Endothelial cell of umbilical vein (primary cell): ENCODE results near the gene TBCD. TPM values are rescaled to one million over a fixed set of nuclear protein-coding genes. Genes with fewer than 3 reads are reported as not detected.

ENCODE experiments used
- BruUV-seq: library from RNA; stranded (reverse); fragments of 400-500 nt; replicated peaks from 2 replicates; lab custom pipeline; 2021; lab: Mats Ljungman, UMichigan
- CTCF ChIA-PET: fragments of 300-600, 350-600 bp; sonication (Branson Sonifier 250); formaldehyde crosslinking; loops from one replicate; lab custom pipeline; 2021; ENCODE audit warnings: antibody characterized with exemption, inconsistent platforms; lab: Charles Lee
- POLR2A ChIA-PET: fragments of 300-600, 350-600 bp; sonication (Branson Sonifier 250); formaldehyde crosslinking; loops from one replicate; lab custom pipeline; 2021; ENCODE audit warnings: antibody characterized with exemption, inconsistent platforms; lab: Charles Lee
- DNase-seq: peaks from one replicate; pipeline ENCODE4 v3.0.0-alpha.2; 2011; ENCODE audit warnings: low read depth, low spot score
- FAIRE-seq: peaks from 2 replicates; lab custom pipeline; 2011; peaks lifted over from hg19 to GRCh38; lab: Jason Lieb, UNC
- H2AFZ ChIP-seq: 2 replicates; pipeline ENCODE4 v1.6.0; 2012; ENCODE audit warnings: low read depth, low read length, control low read depth, inconsistent platforms
- H3K27ac ChIP-seq: 2 replicates; pipeline ENCODE4 v1.5.1; 2011; ENCODE audit warnings: low read depth, mild to moderate bottlenecking, control low read depth, low read length, moderate library complexity; ENCODE audit not compliant: insufficient read depth
- H3K27me3 ChIP-seq, 2 experiments: 2 replicates each; pipeline versions ENCODE4 v1.6.0 to v1.6.1; 2011; ENCODE audit warnings: low read length in 2 of 2, mixed read lengths in 1 of 2; ENCODE audit not compliant: control insufficient read depth in 2 of 2, insufficient read depth in 2 of 2
- H3K36me3 ChIP-seq, 2 experiments: 2 replicates in 1 of 2; 3 replicates in 1 of 2; pipeline ENCODE4 v1.5.1; 2011; ENCODE audit warnings: low read length in 2 of 2, mild to moderate bottlenecking in 1 of 2, moderate library complexity in 1 of 2; ENCODE audit not compliant: control insufficient read depth in 2 of 2, insufficient read depth in 2 of 2; ENCODE audit errors: extremely low read depth in 1 of 2
- H3K4me1 ChIP-seq: 3 replicates; pipeline ENCODE4 v1.5.1; 2011; ENCODE audit warnings: mild to moderate bottlenecking, low read length; ENCODE audit not compliant: control insufficient read depth, insufficient read depth; ENCODE audit errors: extremely low read depth
- H3K4me2 ChIP-seq: 2 replicates; pipeline ENCODE4 v1.6.1; 2011; ENCODE audit warnings: low read length, control low read depth, mixed read lengths; ENCODE audit not compliant: insufficient read depth
- H3K4me3 ChIP-seq, 3 experiments: fragments of 200-600 bp in 1 of 3; sonication (generic), shearing (Covaris generic) in 1 of 3; replicated peaks in 1 of 3; 2 replicates each; pipeline ENCODE4 v1.5.1; 2011 to 2016; ENCODE audit warnings: control low read depth in 3 of 3, low read length in 3 of 3, mild to moderate bottlenecking in 2 of 3, inconsistent platforms in 1 of 3, low read depth in 1 of 3, moderate library complexity in 1 of 3; ENCODE audit not compliant: insufficient read depth in 1 of 3
- H3K79me2 ChIP-seq: 2 replicates; pipeline ENCODE4 v1.6.0; 2012; ENCODE audit warnings: low read length, inconsistent platforms; ENCODE audit not compliant: control insufficient read depth, insufficient read depth
- H3K9ac ChIP-seq: replicated peaks from 2 replicates; pipeline ENCODE3; 2011; ENCODE audit warnings: low read length, control low read depth; ENCODE audit not compliant: insufficient read depth; ENCODE audit errors: extremely low read depth
- H3K9me1 ChIP-seq: replicated peaks from 3 replicates; pipeline ENCODE4 v1.6.0; 2011; ENCODE audit warnings: mild to moderate bottlenecking, low read length; ENCODE audit not compliant: control insufficient read depth, insufficient read depth; ENCODE audit errors: extremely low read depth
- H3K9me3 ChIP-seq: replicated peaks from 2 replicates; pipeline ENCODE4 v1.5.1; 2012; ENCODE audit warnings: low read length, inconsistent platforms; ENCODE audit not compliant: control insufficient read depth, insufficient read depth
- H4K20me1 ChIP-seq: replicated peaks from 2 replicates; pipeline ENCODE3; 2011; ENCODE audit warnings: mild to moderate bottlenecking, low read length; ENCODE audit not compliant: control insufficient read depth, insufficient read depth; ENCODE audit errors: extremely low read depth
- CTCF ChIP-seq, 2 donors: IDR thresholded peaks; 1 replicate in 1 of 2; 2 replicates in 1 of 2; pipeline ENCODE4 v1.5.1; 2011; ENCODE audit warnings: low read length in 2 of 2, mild to moderate bottlenecking in 2 of 2, moderate library complexity in 2 of 2, control low read depth in 1 of 2, inconsistent platforms in 1 of 2, low read depth in 1 of 2; ENCODE audit not compliant: insufficient read depth in 1 of 2; ENCODE audit errors: extremely low read depth in 1 of 2
- EZH2 ChIP-seq: IDR thresholded peaks from 2 replicates; pipeline ENCODE4 v1.6.1; 2012; ENCODE audit warnings: borderline replicate concordance, low read depth, mild to moderate bottlenecking, moderate library complexity, low read length, inconsistent platforms; ENCODE audit not compliant: severe bottlenecking
- FOS ChIP-seq: IDR thresholded peaks from 2 replicates; pipeline ENCODE4 v1.6.1; 2011; ENCODE audit warnings: mild to moderate bottlenecking, low read length, moderate library complexity, borderline replicate concordance; ENCODE audit not compliant: insufficient read depth
- GATA2 ChIP-seq: IDR thresholded peaks from 2 replicates; pipeline ENCODE4 v1.7.0; 2011; ENCODE audit warnings: low read depth, mild to moderate bottlenecking, moderate library complexity, mixed read lengths, low read length; ENCODE audit not compliant: insufficient read length, insufficient read depth
- JUN ChIP-seq: IDR thresholded peaks from 2 replicates; pipeline ENCODE4 v1.6.1; 2011; ENCODE audit warnings: borderline replicate concordance, low read depth; ENCODE audit not compliant: insufficient read length, insufficient read depth
- MYC ChIP-seq: IDR thresholded peaks from one replicate; pipeline ENCODE4 v1.6.1; 2011; ENCODE audit warnings: mild to moderate bottlenecking, low read depth, low read length
- POLR2A ChIP-seq: IDR thresholded peaks from 2 replicates; pipeline ENCODE4 v1.6.1; 2012; ENCODE audit warnings: low read depth, mild to moderate bottlenecking, control low read depth, low read length
- POLR2AphosphoS5 ChIP-seq: IDR thresholded peaks from 2 replicates; pipeline ENCODE4 v1.6.1; 2012; ENCODE audit warnings: low read depth, mild to moderate bottlenecking, control low read depth, low read length, moderate library complexity; ENCODE audit not compliant: insufficient read depth
- dilution Hi-C: fragments of 300-500 bp; cut with MboI; formaldehyde crosslinking; loops from one replicate; pipeline ENCODE4 v1.15.0; 2019; ENCODE audit warnings: low sequenced_read_pairs; ENCODE audit not compliant: extremely low pct_ligation_motif_present
- intact Hi-C: fragments of 100-400 bp; cut with micrococcal nuclease; formaldehyde crosslinking; loops from one replicate; pipeline ENCODE4 v1.10.0; 2022
- polyA plus RNA-seq, 4 experiments: library from polyadenylated mRNA; depleted of rRNA in 3 of 4; stranded (reverse) in 3 of 4; unstranded in 1 of 4; fragments of >200 nt; gene quantifications; 2 replicates each; pipeline versions ENCODE4 v1.2.1 to v1.2.3, GENCODE V29; 2011 to 2012; ENCODE audit warnings: missing spikeins in 1 of 4
- total RNA-seq: library from RNA; stranded (reverse); gene quantifications from 2 replicates; pipeline ENCODE4 v1.2.3, GENCODE V29; 2021
- TF ChIP-seq, protein P1 (sequence below): IDR thresholded peaks from 2 replicates; pipeline ENCODE4 v1.6.1; 2011; ENCODE audit not compliant: insufficient read depth, insufficient read length

Gene TBCD
- total and polyA plus RNA-seq, 2 donors (not counting 3 experiments of a cell fraction or from before 2014, with no cell fraction given), result 121 to 145 TPM

DNA sequence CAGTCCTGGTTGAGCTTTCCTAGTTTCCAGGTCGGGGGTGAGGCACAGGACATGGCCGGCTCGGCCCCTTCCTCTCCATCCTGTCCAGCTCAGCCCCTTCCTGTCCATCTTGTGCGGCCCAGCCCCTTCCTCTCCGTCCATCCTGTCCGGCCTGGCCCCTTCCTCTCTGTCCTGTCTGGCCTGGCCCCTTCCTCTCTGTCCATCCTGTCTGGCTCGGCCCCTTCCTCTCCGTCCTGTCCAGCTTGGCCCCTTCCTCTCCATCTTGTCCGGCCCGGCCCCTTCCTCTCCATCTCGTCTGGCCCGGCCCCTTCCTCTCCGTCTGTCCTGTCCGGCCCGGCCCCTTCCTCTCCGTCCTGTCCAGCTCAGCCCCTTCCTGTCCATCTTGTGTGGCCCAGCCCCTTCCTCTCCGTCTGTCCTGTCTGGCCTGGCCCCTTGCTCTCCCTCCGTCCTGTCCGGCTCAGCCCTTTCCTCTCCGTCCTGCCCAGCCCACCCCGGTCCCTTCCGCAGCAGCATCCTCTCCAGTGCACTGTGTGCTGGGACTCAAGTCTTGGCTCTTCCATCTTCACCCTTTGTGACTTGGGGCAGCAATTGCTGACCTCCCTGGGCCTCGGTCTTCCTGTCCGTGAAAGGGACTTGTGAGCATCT, 93.4 kb downstream of the TBCD start:
- H3K27me3 ChIP-seq, result no peaks in the 10 kb centered on the region
- intact Hi-C loops, result loop anchor here (1.0 to 10.0 kb wide), 10 partner anchors 15 to 390 kb away; partner anchors contain the start of genes CYBC1 and NARF
- peak overlapping the region; percentile 88 for H3K4me2 ChIP-seq
- H3K4me1 ChIP-seq, result peaks cover 32% of the 10 kb centered on the region
- H3K9me3 ChIP-seq, result no peaks in the 10 kb centered on the region
- H3K27ac ChIP-seq, result peak overlapping the region; percentile 84
- H3K36me3 ChIP-seq, result peaks cover 0 to 3% of the 10 kb centered on the region in 2 experiments
- TF ChIP-seq EZH2 (no peak), JUN (no peak), MYC (peak; percentile 38), FOS (no peak), GATA2 (no peak), CTCF (IDR thresholded peaks at IDR 0.05; ENCODE audit: extremely low read depth in 1 of 2, insufficient read depth in 1 of 2, low read depth in 1 of 2, low read length in 2 of 2) (no peak), POLR2AphosphoS5 (peak; percentile 95), POLR2A (peak; percentile 89)
- TF ChIP-seq, protein P1, sequence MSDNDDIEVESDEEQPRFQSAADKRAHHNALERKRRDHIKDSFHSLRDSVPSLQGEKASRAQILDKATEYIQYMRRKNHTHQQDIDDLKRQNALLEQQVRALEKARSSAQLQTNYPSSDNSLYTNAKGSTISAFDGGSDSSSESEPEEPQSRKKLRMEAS, result no peak
- FAIRE-seq (peak; percentile 99), DNase-seq (peak; percentile 95)
- POLR2A ChIA-PET, result interaction anchor here (0.6 to 1.5 kb wide), 4 partner anchors 18 to 216 kb away, joined by 3 to 4 read pairs (median 3); no protein-coding TSS in a partner anchor
- H3K79me2 ChIP-seq, result peaks cover 47% of the 10 kb centered on the region
- H2AFZ ChIP-seq, result no peak overlapping the region
- H3K4me3 ChIP-seq, result peak overlapping the region; percentile 74 to 95 (median 80)
- H3K9ac ChIP-seq, result peak overlapping the region; percentile 87
- no TSS peak for BruUV-seq
- H4K20me1 ChIP-seq, result no peaks in the 10 kb centered on the region
- dilution Hi-C loops, result no loop called here
- H3K9me1 ChIP-seq, result no peaks in the 10 kb centered on the region
- CTCF ChIA-PET, result interaction anchor here (0.7 to 3.6 kb wide), 11 partner anchors 9 to 259 kb away, joined by 3 to 35 read pairs (median 4); no protein-coding TSS in a partner anchor
